ENCODE results near the gene GCA.

DNA sequence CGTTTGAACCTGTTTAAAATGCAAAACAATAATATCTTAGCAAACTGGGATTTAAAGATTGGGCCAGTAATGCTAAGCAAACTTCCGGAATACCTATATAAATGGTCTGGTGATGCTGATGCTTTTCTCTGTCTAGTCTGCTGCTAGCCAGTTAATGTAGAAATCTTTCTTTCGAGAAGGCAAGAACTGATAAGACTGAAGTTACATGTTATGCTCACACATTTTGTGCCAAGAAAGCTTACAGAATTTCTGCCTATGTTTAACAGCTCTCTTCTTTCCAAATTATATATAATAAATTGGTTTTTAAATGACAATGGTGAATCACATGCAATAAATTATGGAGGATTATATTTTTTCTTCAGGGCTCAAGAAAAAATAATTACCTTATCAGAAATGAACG, 37.9 kb downstream of the GCA start:
- TF ChIP-seq POLR2A (IDR thresholded peaks at IDR 0.05): no peak
- TF ChIP-seq, protein P1, sequence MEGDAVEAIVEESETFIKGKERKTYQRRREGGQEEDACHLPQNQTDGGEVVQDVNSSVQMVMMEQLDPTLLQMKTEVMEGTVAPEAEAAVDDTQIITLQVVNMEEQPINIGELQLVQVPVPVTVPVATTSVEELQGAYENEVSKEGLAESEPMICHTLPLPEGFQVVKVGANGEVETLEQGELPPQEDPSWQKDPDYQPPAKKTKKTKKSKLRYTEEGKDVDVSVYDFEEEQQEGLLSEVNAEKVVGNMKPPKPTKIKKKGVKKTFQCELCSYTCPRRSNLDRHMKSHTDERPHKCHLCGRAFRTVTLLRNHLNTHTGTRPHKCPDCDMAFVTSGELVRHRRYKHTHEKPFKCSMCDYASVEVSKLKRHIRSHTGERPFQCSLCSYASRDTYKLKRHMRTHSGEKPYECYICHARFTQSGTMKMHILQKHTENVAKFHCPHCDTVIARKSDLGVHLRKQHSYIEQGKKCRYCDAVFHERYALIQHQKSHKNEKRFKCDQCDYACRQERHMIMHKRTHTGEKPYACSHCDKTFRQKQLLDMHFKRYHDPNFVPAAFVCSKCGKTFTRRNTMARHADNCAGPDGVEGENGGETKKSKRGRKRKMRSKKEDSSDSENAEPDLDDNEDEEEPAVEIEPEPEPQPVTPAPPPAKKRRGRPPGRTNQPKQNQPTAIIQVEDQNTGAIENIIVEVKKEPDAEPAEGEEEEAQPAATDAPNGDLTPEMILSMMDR (IDR thresholded peaks at IDR 0.05): no peak

Data from gastroesophageal sphincter (tissue), 3 donors.